ENCODE results near the gene ZNF827.
"Not testable (repeated sequence)": the region's sequence is repeated elsewhere in the genome, so short reads cannot be mapped to it uniquely, and the experiment has no call there.

Gene ZNF827

DNA sequence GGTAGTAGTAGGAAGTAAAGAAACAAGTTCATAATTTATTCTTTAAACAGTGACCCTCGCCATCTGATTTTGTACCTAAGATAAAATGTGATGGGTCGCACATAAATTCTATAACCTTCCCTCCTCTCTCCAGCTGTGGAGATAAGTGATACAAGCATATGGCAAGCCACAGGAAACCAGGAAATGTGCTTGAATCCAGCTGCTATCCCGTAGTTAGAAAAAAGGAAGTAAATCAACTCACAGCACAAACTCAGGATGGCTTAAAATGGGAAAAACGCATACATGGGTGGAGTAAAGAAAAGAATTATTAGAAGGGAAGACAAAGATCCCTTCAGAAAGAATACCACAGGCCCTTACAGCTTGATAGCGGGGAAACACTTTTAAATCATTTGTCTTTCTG is 78.2 kb downstream of the ZNF827 start:
- DNase-seq = no peak

DNA sequence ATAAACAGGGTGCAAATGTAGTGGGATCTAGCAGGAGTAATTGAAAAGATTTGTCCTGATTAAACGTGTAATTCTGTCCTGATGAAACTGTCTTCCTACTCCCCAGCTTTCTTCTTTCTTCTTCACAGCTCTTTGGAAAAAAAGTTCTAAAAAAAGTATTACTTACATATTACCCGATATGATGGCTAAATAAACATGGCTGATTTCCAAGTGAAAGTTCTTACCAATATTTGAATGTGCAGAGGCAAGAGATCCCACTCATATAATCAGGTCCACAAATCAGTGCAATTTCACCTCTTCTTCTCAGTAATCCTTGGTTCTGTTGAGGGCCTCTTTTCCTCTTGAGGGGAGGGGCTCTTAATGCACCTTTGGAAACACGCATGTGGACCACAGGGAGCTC is 78.7 kb downstream of the ZNF827 start:
- DNase-seq = no peak

DNA sequence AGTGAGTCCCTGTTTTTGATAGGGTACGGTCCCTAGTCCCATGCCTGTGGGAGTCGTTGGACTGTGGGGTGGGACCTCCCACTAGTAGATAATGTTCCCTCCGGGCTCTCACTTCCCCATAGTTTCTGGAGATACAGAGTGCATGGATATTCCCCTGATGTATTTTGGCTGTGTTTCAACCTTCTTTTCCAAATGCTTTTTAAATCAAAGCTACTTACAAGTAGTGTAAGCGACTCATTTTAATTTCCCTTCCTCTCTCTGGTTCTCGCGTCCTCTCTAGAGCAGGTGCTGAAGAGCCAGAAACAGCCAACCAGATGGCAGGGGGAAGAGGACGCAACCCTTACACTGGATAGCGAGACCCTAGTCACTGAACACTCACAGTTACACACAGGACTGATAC is 79.2 kb downstream of the ZNF827 start:
- DNase-seq = no peak

DNA sequence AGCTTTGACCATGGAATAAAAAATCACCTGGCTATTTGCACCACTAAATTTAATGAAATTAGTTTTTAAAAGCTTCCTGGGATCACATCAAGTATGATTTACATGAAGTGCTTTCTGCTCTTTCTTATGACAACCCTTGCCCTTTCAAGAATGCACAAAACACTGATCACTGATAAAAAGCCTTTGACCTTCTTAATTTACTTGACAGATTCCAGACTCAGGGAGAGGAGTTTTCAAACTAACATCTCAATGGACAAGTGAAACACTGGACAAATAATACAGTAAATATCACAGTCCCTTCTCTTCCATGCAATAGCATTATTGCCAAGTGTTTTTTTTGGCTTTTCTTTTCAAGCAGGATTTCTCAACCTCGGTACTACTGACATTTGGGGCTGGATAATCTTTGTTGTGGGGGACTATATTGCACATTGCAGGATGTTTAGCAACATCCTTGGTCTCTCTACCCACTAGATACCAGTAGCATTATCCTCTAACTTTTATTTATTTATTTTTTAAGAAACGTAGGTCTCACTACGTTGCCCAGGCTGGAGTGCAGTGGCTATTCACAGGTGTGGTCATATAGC is 86.3 kb downstream of the ZNF827 start:
- no peak for DNase-seq

DNA sequence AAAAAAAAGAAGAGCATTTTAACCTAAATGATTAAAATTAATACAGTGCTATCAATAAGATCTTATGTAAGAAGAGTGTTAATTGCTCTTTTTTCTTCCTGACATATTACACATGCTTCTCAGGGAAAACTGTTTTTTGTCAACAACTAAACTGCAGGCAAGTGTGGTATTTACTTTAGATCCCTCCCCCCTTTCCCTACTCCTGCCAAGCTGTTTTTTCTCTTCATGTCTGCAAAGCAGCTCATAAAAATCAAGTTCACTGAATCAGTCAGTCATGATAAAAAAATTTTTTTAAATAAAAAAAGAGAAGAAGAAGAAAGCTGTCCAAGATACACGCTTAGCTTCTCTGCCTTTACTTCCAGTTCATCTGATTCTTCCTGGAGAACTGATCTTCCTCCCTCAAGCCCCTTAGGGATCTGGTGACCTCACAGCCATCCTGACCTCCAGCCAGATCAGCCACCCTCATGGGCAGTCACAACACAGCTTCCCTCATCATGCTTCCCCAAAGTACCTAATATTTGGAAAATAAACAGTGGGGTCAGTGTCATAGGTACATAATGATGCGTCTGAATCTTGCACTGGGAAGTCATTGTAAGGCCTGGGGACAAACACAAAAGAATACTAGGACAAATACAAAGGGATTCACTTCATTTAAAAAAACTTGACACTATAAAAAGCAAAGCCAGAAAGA is 87.0 kb downstream of the ZNF827 start:
- no peak for DNase-seq

DNA sequence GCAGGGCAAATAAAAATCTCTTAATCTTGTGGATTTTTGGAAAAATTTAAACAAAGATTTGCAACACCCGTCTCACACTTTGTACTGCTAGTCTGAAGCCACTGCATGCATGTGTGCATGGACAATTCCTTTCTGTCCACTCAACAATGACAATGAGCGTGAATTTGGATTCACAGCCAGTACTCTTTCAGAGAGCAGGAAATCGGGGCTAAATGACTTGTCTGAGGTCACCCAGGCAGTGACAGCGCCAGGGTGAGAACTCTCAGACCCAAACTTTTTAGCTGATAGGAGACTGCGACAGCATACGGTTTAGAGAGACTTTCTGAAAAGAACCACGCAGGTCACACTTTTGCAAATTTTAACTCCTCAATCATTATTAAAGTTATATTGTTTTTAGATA is 90.9 kb downstream of the ZNF827 start:
- no peak for DNase-seq

DNA sequence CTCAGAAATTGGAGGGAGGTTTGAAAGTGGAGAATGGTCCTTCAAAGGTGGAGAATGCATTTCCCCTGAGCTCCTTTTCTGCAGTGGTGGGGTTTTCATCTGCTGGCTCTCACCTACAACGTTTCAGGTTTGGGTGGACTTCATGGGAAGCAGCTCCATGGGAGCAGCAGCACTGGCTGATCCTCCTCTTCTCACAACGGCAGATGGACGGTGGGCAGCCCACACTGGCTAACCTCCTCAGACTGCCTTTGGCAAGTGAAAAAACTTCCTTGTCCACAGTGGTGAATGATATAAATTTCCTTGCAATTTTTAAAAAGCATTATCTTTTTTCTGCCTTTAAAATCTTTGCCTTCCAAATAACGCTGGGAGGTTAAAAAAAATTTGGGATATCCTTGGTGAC is 93.5 kb downstream of the ZNF827 start:
- DNase-seq = no peak

DNA sequence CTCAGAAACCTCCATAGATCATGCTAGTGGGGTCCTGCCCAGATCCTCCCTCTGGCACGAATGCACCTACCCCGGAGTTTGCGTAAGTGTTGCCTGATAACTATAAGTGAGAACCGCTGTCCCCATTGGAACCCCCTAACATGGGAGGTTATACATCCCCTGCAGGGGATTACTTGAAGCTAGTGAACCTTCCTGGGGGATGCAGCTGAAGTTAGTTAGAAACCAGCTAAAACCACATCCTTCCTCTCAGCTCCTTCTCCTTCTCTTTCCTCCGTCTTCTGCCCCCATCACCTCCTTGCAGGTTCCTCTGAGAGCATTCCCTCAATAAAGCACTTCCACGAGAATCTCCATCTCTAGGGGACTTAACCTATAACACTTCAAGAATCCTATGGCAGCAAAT is 95.0 kb downstream of the ZNF827 start:
- no peak for DNase-seq

DNA sequence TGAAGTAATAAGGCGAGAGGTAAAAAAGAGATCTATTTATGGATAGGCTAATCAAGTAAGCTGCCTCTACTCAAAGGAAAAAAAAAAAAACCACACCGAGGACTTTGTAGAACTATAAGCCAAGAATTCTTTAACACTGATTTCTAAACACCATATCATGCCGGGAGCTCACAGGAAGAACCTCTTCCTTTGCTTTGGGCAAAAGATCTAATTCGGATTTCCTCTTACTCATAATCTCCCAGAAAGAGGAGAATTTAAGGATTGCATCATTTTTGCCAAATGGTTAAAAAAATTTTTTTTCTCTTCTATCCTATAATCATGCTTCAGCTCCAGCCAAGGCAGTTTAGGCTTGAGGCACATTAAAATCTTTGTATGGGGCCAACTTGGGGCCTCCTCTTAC is 95.5 kb downstream of the ZNF827 start:
- DNase-seq = no peak

DNA sequence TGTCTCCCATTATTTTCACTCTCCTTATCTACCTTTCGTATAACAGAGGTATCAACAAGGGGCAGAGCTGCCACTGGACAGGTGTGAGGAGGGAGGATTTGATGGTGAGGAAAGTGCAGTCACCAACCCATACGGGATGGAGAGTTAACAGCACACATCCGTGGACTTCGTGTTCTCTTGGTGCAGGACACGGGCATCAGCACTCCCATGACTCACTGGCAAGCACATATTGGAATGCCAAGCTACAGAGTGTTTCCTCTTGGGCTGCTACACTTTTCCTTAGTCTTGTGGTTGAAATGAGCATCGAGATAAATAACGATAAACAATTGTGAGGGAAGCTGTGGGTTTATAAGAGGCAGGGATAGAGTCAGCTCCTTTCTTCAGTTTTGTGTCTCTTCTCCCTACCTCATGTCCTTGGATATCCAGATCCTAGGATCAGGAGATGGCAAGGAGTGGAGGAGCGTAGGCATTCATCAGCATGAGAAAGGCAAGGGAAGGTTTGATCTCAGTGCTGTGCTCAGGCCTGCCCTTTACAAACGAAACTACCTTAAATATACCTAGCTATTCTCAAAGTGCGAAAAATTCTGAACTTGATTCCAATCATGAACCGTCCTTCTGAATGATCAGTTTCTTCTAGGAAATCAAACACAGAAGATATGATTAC is 96.3 kb downstream of the ZNF827 start:
- DNase-seq = no peak

DNA sequence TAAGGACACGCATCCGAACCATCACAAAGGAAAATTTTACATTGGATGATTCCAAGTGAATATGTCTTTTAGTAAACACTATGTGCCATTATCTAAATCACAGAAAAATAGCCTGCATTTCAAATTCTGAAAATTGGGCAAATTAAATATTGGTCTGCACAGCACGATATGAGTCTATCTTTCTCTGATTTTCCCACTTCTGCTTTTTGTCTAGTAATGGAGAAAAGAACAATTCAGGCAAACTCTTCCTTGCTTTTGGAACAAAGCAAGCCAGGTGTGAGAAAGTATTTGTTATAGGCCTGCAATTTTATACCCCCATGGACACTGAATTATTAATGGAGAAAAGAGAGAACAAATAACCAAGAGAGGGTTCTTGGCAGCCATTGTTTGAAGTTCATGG is 97.8 kb downstream of the ZNF827 start:
- no peak for DNase-seq

DNA sequence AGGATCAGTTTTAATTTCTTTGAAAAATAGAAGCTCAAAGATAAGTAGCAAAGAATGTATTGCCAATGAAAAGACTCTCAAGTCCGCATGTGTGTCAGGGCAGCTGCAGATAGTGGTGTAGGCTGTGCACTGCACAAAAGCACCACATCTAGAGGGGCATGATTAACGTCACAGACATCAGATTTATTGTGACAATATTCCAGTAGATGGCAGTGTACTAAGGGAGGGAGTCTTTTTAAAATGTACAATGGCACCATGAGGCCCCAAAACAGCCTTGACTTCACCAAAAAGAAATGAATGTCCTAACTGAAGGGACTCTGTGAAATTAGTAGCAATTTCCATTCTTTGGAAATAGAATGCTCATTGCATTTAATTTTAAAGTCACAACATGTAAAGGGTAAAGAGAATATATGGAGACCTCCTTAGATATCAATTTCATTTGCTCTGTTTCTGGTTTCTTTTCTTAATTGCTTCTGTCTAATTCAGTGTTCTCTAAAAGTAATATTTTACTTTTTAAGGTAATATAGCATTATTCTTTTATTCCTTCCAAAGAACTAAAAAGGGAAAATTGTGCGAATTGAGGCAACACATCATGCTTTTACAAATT is 98.4 kb downstream of the ZNF827 start:
- no peak for DNase-seq

DNA sequence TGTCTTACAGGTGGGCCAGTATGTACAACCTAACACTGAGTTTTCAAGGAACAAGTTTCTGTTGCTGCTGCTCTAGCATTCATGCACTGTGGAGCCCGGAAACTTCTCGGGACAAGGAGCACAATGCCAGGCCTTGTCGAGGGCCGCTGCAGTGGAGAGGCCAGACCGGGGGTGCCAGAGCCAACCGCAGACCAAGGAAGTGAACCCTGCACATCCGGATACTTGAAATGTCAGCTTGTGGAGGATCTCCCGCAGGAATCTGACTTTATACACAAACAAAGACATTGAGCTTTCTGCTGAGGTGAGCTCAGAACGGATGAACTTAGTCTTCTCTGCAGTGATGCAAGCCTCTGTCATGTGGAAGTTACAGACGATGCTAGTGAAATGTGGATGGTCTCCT is 99.5 kb downstream of the ZNF827 start:
- DNase-seq = no peak

DNA sequence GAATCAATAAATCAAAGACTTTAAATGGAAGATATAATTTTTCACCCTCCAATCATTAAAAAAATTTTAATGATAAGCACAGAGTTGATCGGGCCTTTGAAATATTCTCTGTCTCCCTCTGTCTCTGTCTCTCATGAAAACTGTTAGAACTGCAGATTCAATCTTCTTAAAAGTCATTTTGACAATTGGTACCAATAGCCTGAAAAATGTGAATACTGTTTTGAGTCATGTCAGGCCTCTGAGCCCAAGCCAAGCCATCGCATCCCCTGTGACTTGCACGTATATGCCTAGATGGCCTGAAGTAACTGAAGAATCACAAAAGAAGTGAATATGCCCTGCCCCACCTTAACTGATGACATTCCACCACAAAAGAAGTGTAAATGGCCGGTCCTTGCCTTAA is 106.2 kb downstream of the ZNF827 start:
- not testable (repeated sequence) for DNase-seq

DNA sequence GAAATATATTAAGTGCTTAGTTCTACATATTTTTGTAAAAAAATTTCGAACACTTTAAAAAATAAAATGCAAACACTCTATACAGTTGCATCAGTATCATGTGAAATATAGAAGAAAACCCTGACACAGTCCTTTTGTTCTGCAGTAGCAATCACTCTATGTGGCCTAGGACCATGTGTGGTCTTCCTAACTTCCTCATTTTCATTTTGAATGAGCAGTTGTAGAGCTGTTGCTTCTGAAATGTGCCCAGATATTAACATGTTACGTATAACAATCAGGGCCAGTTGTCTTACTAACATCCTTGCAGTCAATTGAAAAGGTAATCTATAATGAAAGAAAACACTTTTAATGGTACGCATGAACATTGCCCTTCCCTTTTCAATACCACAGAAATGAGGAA is 107.9 kb downstream of the ZNF827 start:
- DNase-seq = no peak

DNA sequence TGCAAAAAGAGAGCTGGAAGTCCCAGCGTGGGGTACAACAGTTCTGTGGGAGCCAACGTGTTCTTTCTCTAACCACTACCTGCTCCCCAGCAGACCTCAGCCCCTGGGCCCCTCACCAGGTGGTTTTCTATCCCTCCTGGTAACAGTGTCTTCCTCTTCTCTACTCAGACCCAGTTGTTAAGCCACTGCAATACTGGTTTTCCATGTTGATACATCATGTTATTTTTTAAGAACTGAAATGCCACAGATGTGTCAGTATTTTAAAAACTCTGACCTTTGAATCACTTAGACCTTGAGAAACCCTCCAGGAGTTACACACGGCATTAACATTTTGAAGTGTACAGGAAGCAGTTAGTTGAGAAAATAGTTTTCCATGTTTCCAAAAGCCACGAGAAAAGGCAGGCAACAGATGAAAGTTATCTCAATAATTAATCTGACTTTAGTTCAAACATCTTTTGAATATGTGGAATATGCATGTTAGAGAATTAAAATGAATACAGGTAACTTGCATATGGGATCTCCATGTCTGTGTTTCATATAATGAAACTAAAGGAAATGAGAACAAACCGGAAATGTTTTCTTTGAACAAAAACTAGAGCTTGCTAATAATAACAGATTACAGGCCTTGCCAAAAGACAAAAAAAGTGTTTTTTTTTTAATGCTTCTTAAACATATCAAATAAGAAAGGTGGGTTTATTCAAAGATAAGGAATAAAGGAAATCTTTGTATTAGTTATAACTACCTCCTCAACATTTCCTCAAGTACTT is 108.8 kb downstream of the ZNF827 start:
- no peak for DNase-seq

DNA sequence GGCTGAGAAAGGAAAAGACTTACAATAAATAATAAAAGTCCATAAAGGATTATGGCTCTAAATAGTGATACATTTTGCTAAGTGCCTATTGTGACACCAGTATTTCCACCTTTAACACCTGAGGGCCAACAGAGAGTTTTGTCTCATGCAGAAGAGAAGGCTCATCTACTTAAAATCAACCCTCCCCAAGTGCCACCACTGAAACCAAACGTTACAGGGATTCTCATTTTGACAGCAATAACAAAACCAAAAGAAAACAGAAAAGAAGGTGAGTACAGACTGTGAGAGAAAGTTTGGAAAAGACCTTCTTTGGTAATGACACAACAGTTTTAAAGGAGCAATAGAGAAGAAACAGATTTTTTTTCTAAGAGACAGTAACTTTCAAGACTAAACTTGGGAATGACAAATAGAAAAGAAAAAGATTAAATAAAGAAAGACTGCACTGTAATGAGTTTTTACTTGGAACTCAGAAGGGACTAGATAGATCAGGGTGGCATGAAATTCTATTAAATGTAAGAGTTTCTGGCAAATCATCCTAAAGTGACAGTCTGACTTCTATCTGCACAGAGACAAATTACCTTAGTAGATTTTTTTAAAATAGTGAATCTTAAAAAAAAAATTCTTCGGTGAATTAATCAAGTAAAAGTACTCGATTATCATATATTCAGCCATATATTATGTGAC is 109.7 kb downstream of the ZNF827 start:
- DNase-seq = no peak

DNA sequence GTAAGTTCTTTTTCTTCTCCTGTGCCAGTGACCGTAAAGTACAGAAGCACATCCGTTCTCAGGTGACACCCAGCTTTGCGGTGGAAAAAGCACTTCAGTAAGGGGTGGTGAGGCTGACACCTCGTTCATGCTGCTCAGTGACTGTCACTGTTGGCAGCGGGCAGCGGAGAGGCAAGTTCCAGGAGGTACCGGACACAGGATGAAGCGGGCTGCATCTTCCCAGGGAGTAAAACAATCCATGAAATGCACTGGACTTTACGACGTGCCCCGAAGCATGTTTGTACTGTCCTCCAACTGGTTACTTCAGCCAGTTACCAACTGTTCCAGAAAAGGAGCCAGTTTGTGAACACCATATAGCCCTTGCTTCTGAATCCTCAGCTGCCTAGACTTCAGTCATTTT is 110.7 kb downstream of the ZNF827 start:
- DNase-seq = no peak

DNA sequence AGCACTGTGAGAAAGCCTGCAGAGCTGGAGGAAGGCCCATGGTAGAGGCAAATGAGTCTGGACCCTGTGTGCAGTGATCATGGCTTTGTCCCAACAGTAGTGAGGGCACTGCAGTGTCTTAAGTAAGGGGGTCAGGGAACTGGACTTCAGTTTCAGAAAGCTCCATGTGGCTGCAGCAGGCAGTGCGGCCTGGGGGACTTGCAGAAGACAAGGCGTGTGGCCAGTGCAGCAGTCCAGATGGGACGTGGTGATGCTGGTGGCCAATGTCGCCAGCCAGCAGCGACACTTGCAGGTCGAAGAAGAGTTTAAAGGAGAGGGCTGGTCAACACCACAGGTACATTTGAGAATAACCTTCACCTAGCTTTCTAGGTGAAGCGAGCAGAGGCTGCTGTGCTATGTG is 113.4 kb downstream of the ZNF827 start:
- no peak for DNase-seq

DNA sequence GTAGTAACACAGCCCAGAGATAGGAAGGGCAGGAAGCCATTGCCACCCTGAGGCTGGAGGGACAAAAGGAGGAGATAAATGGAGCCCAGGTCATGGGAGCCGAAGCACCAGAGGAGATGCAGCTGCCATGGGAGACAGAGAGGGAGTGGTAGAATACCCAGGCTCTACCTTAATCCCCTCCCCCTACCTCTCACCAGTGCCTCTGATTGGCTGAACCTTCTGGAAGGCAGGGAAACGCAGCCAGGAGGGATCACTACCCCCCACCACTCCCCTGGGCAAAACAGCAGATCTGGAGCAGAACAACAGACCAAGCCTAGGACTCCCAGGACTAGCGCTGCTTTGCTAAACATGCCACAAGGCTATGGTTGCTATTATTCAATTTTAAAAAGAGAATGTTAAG is 114.2 kb downstream of the ZNF827 start:
- no peak for DNase-seq

DNA sequence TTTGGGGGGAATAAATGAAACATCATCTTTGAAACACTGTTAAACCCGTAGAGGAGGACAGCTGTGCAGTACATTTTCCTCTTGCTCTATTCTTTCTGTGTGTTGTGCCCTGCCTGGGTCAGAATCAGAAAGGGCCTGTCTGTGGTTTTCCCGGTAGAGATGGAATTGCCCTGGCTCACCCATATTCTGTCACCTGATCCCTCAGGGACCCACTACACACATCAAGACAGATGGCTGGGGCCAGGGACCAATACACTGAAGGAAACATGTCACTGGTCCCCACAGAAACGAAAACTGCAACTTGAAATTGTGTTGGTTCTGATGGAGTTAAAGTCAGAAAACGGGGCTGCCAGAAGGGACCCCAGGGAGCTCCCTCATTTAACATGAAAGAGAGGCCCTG is 114.9 kb downstream of the ZNF827 start:
- DNase-seq = no peak

DNA sequence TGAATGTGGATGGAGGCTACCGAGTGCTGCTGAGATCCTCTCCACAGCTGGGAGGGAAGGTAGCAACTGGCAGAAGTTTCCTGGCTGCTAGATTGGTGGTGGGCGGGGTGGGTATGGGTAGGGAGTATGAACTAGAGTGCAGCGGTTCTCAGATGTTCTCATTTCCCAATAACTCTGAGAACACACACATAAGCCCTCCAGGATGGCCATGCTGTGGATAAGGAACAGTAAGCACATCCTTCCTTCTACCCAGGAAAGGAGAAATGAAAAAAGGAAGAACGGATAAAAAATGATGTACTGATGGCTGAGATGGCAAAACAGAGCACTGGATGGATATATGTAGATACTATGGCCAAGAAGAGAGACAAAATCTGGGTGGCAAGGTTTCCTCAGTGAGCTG is 116.0 kb downstream of the ZNF827 start:
- no peak for DNase-seq

DNA sequence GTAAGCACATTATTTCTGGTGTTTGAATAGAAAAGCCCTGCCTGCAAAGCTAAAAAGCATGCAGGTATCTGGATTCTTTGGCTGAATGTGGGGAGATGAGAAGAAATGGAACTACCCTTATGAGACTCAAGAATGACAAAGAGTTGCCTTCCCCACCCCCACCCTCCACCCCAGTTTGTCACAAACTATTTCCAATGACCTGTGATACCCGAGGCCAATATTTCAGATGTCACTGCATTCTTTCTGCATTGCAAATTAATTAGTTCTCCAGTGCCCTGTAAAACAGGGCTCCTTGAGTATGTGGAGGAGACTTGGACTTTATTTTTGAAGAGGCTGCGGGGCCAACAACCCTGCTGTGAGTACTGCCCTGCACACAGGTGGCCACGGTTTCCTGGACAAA is 116.4 kb downstream of the ZNF827 start:
- DNase-seq = no peak
